HTR-8/SVneo (cell line): ENCODE data around the gene FNBP1L.

Source experiments
- DNase-seq: peaks from one replicate; pipeline ENCODE4 v3.0.0; 2011; ENCODE audit warnings: low spot score, mixed read lengths; ENCODE audit not compliant: insufficient read length
- FAIRE-seq: peaks from 2 replicates; lab custom pipeline; 2011; peaks lifted over from hg19 to GRCh38; lab: Jason Lieb, UNC

Gene FNBP1L

DNA sequence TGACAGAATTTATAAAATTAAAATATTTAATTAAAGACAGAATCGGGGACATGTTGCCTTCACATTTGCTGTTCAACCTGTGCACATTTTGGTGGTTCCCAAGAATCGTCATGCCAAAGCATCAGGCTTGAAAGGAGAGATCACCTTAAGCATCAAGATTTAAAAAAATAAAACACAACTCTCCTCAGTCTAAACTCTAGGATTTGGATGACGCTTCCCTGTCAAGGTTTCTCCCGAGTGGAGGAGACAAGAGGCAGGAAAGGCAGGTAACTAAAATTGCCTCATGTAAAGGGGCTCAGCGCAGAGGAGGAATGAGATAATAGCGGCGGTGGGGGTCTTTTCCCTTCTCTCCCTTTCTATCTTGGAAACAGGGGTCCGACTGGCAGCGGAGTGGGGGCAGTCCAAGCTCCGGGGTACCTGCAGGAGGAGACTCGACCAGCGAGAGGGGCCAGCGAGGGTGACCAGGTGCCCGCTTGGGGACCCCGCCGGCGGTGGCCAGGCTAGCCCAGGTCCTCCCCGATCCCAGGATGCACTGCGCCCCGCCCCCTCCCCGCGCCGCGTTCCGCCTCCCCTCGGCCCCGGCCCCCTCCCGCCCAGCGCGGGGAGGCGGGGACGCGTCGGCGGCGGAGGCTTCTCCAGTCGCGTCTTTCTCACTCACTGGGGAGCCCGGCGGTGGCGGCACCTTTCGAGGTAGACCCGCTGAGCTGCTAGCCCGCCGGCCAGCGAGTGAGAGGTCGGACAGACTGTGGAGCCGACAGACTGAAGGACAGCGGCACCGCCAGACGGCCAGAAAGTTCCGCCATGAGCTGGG lies at the start of gene FNBP1L:
Gene FNBP1L, plus strand, starts transcription at position 638 of the 811 bp plus-strand sequence. Its CDS starts 164 bp downstream, at position 802.
- peak; percentile 48 for FAIRE-seq
- peak; percentile 72 for DNase-seq

DNA sequence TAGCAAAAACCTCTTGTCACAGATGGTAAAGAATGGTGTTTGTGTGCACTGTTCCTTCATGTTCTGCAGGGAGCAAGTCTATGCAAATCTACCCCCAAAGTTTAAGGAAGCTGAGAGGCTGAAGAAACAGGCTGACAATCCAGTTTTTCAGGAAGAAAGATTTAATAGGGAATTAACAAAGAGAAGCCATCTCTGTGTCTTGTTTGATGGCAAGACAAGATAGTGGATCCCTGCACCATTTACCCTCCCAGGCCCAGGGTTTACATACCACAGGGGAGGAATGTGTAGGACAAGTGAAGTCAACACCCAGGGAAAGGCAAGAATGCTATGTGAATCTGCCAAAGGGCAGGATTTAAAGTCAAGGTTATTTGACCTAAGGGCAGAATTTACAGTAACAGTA lies 48.1 kb upstream of the FNBP1L start:
- DNase-seq, result no peak

GRCh38 chr1:93408203-93408602 lies 39.7 kb upstream of the FNBP1L start:
- no peak for DNase-seq
- FAIRE-seq, result no peak

More for the DNA sequence above, 48.1 kb upstream of the FNBP1L start:
- no peak for FAIRE-seq

DNA sequence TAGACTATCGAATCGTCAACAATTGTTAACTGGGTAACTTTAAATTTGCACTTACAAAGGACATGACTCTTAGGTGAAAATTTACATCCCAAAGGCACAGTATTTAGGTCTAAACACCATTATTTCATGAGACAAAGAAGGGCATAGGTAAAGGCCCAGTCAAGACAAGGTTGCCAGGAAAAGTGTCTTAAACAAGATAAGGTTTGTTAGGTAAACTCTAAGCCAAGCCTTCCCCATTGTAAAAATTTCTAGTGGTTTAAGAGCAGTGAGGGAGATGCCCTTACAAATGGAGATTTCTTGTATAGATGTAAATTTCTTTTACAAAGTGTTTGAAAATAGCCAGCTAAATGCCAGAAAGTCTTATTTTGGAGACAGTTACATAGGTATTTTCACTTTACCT lies 36.9 kb upstream of the FNBP1L start:
- no peak for FAIRE-seq
- DNase-seq, result no peak

DNA sequence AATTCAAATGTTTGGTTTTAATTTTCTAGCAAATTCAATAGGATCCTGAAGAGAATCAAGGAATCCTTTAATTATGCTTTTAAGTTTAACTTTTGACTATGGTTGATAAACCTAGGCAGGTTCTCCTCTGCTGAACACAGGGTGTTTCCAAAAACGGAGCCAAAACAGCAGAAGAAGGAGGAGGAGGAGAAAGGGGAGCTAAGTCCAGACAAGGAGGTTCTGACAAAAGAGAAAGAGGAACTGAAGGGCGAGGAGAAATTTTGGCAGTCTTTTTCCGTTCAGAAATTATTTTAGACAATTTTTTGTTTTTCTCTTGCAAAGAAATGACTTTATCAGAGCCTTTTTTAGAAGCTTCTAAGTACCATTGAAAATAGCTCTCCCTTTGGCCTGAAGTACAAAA lies 33.2 kb upstream of the FNBP1L start:
- FAIRE-seq (no peak), DNase-seq (no peak)

DNA sequence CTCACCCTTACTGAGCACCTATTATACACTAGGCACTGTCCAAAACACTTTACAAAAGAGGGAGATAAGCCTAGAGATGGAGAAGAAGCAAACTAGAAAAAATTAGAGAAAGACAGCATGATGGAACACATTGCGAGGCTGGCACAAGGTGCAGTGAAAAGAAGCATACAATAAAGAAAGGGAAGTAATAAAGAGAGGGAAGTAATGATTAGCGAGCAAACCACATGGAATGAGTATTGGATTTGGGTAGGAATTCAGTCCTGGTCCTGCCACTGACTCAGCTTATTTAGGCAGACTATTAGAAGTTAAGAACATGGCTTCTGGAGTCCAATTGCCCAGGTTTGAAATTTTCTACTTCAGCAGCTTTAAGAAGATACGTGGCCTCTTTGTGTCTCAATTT lies 32.6 kb upstream of the FNBP1L start:
- FAIRE-seq (no peak), DNase-seq (no peak)

DNA sequence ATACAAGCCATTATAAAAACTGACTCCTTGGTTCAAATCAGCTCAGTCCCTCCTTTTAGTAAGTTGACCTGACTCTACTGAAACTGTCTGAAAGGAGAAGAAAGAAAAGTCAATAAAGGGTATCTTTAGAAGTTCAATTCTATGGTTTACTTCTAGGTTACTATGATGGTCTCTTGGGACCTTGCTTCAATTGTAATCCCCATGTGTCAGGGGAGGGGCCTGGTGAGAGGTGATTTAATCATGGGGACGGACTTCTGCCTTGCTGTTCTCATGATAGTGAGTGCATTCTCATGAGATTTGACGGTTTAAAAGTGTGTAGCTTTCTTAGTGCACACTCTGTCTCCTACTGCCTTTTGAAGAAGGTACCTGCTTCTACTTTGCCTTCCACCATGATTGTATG lies 31.7 kb upstream of the FNBP1L start:
- FAIRE-seq (no peak), DNase-seq (no peak)

DNA sequence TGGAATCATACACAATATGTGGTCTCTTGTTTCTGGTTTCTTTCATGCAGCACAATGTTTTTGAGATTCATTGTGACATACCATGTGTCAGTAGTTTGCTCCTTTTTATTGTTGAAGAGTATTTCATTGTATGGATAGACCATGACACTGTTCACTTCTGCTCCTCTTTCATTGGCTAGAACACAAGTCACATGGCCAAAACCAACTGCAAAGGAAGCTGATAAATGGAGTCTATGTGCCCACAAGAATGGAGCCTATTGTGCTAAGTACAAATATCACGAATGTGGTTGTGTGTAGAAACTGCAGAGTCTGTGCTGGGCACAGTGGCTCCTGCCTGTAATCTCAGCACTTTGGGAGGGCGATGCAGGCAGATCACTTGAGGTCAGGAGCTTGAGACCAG lies 28.6 kb upstream of the FNBP1L start:
- FAIRE-seq (no peak), DNase-seq (no peak)

DNA sequence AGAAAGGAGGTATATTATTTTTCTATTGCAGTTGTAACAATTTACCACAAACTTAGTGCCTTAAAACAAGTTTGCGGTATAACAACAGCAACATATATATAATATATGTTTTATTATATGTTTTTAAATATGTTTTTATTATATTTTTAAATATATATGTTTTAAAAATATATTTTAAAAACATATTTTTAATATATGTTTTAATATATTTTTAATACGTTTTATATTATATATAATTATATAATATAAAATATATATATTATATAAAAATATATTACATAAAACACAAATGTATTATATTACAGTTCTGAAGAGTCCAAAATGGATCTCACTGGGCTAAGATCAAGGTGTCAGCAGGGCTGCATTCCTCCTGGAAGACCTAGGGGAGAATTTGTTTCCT lies 27.5 kb upstream of the FNBP1L start:
- no peak for FAIRE-seq
- DNase-seq, result no peak

- FAIRE-seq (no peak), DNase-seq (no peak)
Measured at GRCh38 chr1:93426181-93426580, 21.7 kb upstream of the FNBP1L start.

DNA sequence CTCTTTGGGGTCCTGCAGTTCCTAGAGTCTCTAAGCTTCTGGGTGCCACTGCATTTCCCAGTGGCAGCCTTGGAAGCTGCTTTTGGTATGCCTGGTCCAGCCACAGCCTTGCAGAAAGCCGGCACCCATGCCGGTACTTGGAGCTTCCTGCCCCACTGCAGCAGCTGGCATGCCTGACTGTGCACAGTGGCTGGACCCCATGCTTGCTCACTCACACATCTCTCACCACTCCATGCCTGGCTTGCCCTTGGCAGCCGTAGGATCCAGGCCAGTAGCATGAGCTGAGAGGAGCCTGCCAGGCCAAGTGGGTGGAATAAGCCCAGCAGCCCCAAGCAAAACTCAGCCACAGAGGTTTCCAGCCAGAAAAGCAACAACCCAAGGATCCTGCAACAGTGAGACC lies 20.3 kb upstream of the FNBP1L start:
- no peak for FAIRE-seq

GRCh38 chr1:93433407-93433961 lies 14.4 kb upstream of the FNBP1L start:
- no peak for FAIRE-seq

More for the DNA sequence above, 20.3 kb upstream of the FNBP1L start:
- no peak for DNase-seq

GRCh38 chr1:93434088-93434487 lies 13.8 kb upstream of the FNBP1L start:
- DNase-seq (no peak), FAIRE-seq (no peak)

More at GRCh38 chr1:93433407-93433961, 14.4 kb upstream of the FNBP1L start:
- DNase-seq, result no peak

- FAIRE-seq (no peak), DNase-seq (no peak)
Measured at GRCh38 chr1:93434987-93435386, 12.9 kb upstream of the FNBP1L start.

DNA sequence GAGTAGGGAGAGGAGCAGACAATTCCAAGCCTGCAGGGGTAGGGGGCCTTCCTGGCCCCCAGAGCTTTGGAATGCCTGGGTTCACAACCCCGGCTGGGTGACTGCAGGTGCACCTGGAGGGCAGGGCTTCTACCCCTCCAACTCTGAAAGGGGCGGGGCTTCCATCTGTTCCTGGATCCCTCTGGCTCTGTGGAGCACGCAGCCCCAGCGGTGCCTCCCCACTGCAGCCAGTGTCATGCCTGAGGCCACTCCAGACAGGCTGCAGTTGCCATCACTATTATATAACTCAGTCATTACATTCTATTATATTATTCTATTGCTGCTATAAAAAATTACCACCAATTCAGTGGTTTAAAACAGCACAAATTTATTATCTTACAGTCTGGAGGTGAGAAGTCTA lies 12.5 kb upstream of the FNBP1L start:
- DNase-seq, result no peak
- FAIRE-seq, result no peak

DNA sequence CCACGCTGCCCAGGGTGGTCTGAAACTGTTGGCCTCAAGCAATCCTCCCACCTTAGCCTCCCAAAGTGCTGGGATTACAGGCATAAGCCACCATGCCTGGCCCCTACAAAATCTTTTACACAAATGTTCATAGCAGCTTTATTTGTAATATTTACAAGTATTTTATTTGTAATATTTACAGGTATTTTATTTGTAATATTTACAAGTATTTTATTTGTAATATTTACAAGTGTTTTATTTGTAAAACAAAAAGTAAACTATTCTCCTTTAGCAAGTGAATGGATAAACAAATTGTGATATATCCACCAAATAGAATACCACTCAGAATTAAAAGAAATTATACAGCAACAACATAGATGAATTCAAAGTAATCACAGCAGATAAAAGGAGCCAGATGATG lies 11.4 kb upstream of the FNBP1L start:
- DNase-seq (no peak), FAIRE-seq (no peak)

DNA sequence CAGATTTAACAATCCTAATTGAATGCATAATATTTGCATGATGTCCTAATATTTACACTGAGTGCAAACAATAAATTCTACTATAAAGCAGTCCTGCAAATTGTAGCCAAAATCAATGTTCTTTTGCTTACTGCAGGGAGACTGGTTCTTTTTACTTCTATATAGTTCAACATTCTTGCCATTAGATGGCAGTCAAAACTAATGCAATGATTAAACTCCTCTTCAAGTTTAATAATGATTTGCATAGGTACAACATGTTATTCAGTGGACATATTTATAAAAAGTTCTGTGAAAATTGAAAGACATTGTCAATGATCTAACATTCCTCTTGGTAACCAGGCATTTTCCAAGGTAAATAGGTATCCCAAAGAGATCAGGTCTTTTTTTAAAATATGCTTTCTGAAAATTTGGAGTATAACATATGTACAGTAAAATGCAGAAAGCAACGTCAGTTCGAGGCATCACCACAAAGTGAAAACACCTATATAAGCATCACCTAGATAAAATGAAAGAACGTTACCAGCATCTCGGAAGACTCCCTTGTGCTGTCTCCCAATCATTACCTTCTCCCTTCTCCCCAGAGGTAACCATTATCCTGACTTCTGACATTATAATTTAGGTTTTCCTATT lies 9.8 kb upstream of the FNBP1L start:
- FAIRE-seq, result no peak

DNA sequence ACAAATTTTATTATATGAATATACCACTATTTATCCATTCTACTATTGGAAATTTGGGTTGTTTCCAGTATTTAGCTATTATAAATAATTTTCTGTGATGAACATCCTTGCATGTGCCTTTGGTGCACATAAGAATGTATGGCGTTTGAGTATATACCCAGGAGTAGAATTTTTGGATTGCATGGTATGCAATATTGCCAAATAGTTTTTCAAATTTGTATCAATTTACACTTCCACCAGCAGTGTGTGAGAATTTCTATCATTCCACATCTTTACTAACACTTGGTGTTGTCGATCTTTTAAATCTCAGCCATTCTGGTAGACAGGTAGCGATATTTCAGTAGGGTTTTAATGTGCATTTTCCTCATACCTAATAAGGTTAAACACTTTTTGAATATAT lies 9.2 kb upstream of the FNBP1L start:
- no peak for FAIRE-seq
- no peak for DNase-seq

More for the DNA sequence above, 9.8 kb upstream of the FNBP1L start:
- peak; percentile 55 for DNase-seq

- FAIRE-seq, result no peak
- no peak for DNase-seq
Measured at GRCh38 chr1:93440272-93440671, 7.6 kb upstream of the FNBP1L start.

DNA sequence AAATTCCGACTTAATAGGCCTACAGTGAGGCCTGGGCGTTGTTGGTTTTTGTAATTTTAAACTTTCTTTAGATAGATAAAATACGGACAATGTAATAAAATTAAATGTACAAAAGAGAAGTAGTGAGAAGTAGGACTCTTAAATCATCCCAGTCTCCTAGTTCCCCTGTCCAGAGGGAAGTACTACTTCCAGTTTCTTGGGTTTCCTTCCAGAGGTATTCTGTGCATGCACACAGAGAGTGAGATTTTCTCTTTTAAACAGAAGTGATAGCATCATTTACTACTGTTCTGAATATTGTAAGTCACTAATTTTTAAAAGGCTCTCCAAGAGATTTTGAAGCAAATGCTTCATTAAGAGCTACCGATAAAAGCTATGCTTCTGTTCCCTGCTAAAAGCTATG lies 7.2 kb upstream of the FNBP1L start:
- FAIRE-seq, result no peak
- DNase-seq, result no peak

GRCh38 chr1:93441589-93441988 lies 6.3 kb upstream of the FNBP1L start:
- DNase-seq (no peak), FAIRE-seq (no peak)
